Astrocyte of the spinal cord (primary cell): ENCODE data around the gene KAT6B.

Experiments
- DNase-seq: peaks from one replicate; pipeline ENCODE4 v3.0.0; 2011; ENCODE audit warnings: low read depth, low spot score
- H3K4me3 ChIP-seq: 2 replicates; pipeline ENCODE4 v1.5.1; 2011; ENCODE audit warnings: low read depth, mild to moderate bottlenecking, low read length, moderate library complexity
- in situ Hi-C: cut with HindIII; loops from 2 replicates; pipeline ENCODE4 v1.10.0; 2017; ENCODE audit warnings: low sequenced_read_pairs
- TF ChIP-seq, protein P1 (sequence below): IDR thresholded peaks from 2 replicates; pipeline ENCODE4 v1.5.1; 2012; ENCODE audit warnings: low read depth, mild to moderate bottlenecking, low read length, inconsistent platforms

The KAT6B gene

DNA sequence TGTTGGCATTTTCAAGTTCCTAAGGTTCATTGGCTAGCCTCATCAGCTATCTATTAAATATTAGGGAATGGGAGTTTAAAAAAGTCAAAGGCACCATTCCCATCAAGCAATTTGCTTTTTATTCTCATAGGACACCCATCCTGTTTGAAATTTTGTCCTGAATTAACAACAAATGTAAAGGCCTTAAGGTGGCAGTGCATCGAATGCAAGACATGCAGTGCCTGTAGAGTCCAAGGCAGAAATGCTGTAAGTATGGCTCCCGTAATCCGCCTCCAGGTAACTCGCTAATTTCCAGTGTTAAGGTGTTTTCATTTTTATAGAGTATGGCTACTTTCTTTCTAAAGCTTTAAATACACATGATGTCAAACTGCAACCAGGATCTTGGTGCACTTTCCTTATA, 143.1 kb downstream of the KAT6B start:
- TF ChIP-seq, protein P1, sequence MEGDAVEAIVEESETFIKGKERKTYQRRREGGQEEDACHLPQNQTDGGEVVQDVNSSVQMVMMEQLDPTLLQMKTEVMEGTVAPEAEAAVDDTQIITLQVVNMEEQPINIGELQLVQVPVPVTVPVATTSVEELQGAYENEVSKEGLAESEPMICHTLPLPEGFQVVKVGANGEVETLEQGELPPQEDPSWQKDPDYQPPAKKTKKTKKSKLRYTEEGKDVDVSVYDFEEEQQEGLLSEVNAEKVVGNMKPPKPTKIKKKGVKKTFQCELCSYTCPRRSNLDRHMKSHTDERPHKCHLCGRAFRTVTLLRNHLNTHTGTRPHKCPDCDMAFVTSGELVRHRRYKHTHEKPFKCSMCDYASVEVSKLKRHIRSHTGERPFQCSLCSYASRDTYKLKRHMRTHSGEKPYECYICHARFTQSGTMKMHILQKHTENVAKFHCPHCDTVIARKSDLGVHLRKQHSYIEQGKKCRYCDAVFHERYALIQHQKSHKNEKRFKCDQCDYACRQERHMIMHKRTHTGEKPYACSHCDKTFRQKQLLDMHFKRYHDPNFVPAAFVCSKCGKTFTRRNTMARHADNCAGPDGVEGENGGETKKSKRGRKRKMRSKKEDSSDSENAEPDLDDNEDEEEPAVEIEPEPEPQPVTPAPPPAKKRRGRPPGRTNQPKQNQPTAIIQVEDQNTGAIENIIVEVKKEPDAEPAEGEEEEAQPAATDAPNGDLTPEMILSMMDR: no peak
- DNase-seq: no peak
- no peak overlapping the region for H3K4me3 ChIP-seq
- in situ Hi-C loops: no loop called here

DNA sequence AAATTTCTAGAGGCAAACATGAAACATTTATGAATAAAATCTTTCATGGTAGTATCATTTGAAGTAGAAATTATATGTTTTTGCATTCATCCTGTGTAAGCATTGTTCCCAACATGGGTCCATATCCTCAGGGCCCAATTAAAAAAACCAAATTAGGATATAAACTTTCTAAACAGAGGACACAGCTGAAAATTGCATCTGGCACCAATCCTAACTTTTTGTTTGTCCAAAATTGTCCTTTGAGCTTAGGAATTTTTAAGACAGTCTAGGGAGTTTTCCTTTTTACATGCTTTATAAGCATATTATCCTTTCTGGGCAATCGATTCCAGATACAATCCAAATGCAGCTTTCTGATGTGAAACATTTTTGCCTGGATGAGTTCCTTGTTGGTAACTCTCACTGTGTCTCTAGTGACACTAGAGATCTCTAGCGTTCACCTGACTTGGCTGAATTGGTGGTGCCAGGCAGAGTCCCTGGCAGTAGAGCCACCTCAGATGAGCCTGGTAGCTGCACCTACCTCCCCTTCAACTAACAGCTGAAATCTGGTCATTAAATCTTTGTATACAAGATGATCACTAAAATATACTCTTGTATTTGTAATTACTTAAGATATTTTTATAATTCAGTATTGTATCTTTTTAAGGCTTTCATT, 147.5 kb downstream of the KAT6B start:
- no peak for DNase-seq
- TF ChIP-seq, protein P1: no peak
- H3K4me3 ChIP-seq: no peak overlapping the region
- in situ Hi-C loops: no loop called here

DNA sequence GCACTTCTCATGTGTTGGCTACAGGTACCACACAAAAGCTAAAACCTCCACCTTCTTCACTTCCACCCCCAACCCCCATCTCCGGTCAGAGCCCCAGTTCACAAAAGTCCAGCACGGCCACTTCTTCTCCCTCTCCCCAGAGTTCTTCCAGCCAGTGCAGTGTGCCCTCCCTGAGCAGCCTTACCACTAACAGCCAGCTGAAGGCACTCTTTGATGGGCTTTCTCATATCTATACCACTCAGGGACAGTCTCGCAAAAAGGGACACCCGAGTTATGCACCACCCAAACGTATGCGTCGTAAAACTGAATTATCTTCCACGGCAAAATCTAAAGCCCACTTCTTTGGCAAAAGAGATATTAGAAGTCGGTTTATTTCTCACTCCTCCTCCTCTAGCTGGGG, 149.4 kb downstream of the KAT6B start:
- no peak overlapping the region for H3K4me3 ChIP-seq
- DNase-seq: no peak
- in situ Hi-C loops: no loop called here
- TF ChIP-seq, protein P1: no peak

DNA sequence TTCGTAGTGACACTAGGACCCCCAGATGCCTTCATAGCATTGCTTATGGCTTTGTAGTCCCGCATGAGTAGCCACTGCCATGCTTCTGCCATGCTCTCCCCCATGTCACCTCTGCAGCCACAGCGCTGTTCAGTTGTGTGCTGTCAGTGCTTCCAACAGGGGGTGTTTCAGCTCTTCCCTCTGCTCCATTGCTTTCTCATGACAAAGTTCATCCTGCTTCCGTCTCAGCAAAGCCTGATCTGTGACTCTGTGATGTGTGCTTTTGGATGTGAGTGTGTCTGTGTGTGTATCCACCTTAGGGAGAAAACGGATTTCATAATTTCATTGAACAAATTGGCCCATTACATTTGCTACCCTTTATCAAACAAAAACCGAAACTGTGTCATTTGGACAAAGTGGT, 150.2 kb downstream of the KAT6B start:
- in situ Hi-C loops: no loop called here
- TF ChIP-seq, protein P1: no peak
- DNase-seq: no peak
- no peak overlapping the region for H3K4me3 ChIP-seq

DNA sequence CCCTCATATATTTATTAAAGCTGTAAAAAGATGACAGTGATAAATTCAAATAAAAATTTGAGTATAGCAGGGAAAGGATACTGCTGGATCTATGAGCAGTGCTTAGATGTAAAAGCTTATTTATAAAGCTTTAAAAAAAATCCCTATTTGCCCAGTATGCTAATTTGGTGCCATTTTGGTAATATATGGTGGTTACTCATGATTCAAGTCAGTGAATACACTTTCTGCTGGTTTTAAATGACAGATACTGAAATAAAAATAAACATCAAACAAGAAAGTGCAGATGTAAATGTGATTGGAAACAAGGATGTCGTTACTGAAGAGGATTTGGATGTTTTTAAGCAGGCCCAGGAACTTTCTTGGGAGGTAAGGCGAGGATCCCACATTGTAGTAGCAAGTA, 150.7 kb downstream of the KAT6B start:
- DNase-seq: no peak
- TF ChIP-seq, protein P1: no peak
- in situ Hi-C loops: no loop called here
- H3K4me3 ChIP-seq: no peak overlapping the region

DNA sequence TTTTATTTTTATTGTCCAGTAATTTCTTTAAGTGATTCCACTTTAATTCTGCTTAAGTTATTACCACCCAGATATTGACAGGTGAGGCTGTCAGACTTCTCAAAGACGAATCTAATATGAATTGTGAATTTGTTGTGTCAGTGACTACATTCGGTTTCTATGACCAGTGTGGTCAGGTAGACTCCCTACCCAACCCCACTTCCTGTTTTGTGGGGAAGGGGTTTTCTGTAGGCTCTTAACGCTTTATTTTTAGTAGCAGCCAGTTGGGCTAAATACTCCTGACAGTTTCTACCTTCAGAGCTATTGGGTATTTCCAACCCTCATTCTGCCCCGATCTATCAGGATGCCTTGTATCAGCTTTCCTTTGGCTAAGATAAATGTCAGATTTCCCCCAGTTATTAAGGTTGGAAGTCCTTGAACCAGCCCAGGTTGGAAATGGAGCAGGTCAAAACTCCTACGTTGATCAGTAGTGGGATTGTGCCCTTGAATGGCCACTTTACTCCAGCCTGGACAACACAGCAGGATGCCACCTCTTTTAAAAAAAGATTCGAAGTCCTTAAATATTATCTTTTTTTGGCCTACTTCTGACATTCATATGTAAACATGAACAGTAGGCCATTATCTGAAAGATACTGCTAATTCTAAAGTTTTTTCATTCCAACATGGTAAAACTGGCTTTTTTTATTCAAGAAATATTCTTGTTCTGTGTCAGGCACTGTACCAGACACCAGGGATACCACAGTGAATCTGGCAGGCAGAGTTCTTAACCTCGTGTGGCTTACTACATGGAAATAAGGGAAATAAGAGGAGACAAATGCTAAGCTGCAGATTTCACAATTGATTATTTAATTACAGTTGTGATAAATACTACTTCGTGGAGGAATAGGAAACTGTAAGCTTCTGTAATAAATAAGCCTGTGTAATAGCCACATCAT, 151.8 kb downstream of the KAT6B start:
- TF ChIP-seq, protein P1: no peak
- in situ Hi-C loops: no loop called here
- DNase-seq: no peak
- H3K4me3 ChIP-seq: no peak overlapping the region
